NAMALWA (cell line): ENCODE data around the gene KSR1.

Source experiments
- DNase-seq: peaks from one replicate; pipeline ENCODE4 v3.0.0-alpha.2; 2015; ENCODE audit warnings: low spot score

Gene KSR1

DNA sequence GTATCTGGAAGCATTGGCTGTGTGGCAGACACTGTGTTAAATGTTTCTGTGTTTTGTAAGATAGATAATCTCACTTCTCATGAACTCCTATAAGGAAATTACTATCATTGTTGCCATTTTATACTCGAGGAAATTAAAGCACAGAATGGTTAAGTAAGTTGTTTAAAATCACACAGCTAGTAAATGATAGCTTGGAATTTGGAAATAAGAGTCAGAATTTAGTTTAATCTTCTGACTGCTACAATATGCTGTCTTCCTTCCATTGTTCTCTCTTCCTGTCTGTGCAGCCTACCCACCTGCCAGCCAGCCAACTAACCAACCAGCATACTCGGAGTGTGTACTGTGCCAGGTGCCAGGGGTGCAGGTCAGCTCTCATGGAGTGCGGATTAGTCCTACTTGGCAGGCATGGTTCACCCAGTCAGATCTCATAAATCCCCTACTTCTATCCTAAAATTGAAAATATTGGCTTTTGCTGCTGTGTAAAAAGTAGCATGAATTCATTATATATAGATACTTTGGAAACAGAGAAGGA is 94.8 kb downstream of the KSR1 start:
- DNase-seq, result no peak

DNA sequence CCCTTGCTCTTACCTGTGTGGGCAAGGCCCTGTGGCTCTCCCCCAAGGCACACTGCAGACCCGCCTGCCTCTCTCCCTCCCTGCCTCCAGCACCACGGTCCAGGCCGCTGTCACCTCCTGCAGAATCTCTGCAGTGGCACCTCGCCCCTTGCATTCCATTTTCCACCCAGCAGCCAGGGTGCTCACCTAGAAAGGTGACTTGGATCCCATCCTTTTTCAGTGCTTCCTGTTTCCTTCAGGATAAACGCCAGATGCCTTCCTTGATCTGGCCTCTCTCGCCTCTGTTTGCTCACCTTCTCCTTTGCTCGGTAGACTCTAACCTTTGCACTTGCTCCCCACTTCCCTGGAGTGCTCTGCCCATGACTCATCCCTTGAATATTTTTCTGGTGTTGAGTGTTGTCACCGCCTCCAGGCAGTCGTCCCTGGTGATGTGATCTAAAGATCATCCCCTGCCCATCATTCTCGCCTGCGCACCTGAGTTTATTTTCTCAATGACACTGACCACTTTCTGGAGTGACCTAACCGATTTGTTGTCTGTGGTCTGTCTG is 95.5 kb downstream of the KSR1 start:
- DNase-seq, result no peak

DNA sequence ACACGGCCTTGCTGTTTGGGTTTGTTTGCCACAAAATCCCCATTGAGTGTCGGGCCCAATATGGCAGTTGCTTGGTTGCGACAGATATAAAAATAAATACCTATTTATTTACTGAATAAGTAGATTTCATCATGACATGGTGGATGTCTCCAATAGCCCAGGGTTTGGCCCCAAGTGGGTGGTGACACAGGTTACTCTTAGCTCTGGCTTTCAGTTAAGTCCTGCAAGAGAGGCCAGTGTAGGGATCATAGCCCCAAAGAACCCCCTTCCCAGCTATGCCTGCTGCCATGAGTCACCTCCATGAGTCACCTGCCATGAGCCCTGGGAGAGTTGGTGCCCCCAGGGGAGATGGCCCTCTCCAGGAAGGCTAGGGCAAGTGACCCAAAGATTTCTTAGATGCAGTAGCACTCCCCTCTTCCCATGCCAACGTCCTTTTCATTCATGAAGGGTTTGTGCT is 96.1 kb downstream of the KSR1 start:
- DNase-seq, result no peak

DNA sequence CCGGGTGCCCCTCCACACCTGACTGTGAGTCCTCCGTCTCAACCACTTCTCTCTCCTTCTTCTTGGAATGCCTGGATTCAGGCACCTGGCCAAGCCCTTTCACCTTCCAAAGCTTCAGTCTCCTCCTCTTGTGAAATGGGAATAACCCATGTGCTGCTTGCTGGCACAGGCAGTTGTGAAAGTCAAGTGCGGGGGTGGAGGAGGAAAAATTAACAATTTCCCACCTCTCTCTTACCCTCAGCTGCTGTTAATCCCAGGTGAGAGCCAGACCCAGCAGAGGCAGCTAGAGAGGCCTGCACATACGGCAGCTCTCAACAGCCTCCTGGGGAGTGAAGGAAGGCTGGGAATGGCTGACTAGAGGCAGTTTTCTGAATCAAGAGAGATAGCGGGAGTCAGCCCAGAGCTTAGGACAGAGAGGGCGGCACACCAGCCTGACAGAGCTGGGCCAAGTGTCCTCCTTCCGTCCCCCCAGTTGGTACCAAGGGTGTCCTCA is 96.8 kb downstream of the KSR1 start:
- DNase-seq, result no peak

DNA sequence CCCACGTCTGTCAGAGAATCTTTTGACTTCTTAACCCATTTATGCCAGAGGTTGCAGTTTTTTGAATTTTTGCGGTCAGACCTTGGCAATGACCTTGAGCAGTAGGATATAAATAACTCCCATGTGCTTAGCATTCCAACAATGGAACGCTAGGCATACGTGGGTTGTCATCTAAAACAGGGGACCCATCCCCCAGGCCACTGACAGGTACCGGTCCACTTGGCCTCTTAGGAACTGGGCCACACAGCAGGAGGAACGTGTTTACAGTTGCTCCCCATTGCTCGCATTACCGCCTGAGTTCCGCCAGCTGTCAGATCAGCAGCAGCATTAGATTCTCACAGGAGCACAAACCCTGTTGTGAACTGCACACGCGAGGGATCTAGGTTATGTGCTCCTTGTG is 97.9 kb downstream of the KSR1 start:
- no peak for DNase-seq

DNA sequence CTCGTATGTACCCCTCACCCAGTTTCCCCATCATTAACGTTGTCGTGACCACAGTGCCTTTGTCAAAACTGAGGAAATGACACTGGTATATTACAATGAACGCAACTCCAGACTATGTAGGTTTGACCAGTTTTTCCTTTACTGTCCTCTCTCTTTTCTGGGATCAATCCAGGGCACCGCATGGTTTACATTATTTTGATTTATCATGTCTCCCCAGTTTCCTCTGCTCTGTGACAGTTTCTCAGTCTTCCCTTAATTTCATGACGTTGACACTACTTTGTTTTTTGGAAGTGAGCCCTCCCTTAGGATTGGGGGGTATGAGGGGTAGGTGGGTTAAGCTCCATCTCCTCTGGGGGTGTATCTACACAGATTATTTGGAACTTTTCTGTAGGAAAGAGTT is 98.7 kb downstream of the KSR1 start:
- DNase-seq, result no peak

DNA sequence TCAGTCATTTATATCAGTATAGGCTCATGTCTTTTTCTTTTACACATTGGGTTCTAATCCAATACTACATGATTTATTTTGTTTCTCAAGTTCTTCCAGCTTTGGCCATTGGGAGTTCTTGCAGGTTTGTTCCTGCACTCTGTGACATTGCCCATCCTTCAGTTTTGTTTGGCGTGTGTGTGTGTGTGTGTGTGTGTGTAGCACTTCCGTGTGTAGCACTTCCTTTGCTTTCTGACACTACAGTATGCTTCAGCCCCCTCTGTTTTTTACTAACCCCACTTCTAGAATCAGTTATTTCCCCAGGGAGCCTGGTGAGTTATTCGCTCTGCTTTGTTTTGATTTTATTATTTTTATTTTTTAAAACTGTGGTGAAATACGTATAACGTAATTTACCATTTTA is 99.1 kb downstream of the KSR1 start:
- DNase-seq, result no peak

DNA sequence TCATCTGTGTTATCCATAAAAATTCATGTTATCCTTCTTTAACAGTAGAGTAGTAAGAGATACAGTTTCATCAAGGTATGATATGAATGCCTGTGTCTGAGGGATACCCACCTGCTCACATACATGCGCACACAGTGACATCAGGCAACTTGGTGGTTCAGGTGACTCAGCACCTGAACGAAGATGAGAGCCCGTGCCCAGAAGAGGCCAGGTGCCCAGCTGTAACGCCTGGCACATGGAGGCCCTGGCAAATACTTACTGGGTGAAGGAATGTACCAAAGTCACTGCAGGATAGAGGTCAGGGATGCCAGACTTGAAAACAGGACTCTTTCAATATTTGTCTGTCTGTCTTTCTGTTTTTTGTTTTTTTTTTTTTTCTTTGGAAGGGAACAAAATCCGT is 102.1 kb downstream of the KSR1 start:
- DNase-seq, result no peak

DNA sequence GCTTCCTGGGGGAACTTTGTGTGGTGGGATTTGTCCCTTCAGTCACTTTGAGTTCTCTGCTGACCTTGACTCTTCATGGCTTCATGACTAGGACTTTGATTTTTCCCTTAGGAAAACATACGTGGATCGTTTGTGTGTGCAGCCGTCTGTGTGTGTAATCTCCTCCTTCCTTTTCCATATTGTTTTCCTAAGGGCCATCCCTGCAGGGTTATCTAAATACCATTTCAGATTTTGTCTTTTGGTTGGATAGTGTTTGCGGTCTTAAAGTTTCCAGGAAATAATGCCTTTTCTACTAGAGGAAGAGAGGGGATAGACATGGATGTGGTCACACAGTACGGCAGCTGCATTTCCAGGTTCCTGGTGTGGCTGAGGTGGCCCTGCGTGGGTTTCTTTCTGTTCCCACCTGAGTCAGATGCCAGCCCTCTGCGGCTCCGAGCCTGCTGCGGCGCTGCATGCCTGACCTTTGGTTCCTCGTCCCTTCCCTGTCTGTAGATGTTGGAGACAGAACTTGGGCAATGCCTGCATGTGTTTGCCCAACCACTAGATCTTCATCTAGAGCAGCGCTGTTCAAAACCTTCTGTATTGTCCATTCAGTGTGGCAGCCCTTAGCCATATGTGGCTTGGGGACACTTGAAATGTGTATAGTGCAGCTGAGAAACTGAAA is 102.7 kb downstream of the KSR1 start:
- no peak for DNase-seq

DNA sequence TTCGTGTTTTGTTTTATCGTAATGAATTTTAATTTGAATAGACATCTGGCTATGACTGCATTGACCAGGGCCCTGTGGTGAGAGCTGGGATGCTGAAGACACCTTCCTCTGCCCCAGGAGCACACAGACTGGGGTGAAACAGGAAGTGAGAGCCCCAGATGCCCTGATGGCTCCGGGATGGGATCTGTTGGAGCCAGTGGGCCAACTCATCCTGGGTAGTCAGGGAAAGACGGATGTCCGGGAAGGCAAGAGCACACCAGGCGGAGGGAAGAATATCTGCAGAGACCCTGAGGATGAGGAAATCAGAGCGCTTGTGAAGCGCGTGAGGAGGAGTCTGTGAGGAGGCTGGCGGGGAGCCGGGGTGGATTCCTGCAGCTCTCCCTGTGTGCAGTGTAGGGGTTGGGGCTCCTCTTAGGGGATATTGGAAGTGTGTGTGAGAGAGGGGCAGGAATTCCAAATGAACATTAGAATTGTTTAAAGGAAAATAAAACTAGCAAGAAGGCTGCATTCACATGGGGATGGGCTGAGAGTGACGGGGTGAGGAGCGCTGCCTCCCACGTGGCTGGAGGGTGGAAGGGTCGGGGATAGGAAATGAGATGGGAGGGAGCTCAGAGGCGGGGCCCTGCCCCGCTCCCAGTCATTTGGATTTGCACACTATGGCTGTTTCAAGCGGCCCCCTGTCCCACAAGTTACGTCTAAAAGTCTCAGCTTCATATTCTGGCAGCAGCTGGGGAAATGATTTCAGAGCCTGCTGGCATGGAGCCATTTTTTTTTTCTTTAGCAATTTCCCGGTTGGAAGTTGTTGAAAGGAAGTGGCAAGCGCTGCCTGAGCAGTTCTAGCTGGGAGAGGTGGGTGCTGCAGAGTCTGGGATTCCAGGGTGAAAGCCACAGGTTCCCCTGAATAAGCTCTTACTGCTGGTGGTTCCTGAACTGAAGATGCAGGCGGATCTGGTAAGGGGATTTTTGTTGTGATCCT is 103.5 kb downstream of the KSR1 start:
- DNase-seq, result no peak

DNA sequence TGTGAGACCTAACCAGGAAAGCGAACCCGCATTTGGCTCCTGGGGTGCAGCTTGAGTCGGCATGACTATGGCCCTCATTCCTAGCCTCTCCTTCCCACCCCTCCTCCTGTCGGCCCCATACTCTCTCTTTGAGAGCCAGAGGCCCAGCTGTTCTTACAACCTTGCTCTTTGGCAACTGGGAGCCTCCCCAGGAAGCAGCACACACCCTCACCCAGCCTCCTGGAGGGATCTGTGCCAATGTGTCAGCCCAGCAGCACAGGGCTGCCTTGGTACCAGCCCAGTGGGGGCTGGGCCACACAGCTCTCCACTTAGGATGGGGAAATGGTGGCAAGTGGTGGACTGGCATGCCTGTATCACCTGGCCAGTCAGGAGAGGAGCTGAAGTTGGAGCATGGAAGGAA is 104.4 kb downstream of the KSR1 start:
- no peak for DNase-seq

DNA sequence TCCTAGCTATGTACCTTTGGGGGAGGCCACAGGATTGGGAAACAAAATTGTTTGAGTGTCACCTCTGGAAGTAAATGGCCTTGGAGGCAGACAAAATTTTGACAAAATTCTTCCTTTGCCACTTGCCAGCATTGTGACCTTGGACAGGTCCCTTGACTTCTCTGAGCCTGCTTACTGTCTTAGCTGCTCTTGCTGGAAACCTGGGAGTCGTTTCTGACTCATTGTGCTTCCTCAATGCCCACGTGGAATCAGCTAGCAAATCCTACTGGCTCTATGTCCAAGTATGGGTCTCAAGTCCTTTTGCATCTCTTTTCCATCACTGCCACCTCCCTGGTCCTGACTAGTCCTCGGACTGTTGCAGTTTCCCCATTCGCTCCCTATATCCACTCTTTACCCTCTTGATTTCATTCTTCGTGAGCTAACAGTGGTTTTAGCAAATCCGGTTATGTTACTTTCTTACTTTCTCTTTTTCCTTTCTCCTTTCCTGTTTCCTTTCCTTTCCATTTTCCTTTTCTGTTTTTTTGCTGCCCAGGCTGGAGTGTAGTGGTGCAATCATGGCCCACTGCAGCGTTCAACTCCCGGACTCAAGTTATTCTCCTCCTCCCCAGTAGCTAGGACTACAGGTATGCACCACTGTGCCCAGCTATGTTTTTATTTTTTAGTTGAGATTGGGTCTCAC is 106.7 kb downstream of the KSR1 start:
- DNase-seq, result no peak

DNA sequence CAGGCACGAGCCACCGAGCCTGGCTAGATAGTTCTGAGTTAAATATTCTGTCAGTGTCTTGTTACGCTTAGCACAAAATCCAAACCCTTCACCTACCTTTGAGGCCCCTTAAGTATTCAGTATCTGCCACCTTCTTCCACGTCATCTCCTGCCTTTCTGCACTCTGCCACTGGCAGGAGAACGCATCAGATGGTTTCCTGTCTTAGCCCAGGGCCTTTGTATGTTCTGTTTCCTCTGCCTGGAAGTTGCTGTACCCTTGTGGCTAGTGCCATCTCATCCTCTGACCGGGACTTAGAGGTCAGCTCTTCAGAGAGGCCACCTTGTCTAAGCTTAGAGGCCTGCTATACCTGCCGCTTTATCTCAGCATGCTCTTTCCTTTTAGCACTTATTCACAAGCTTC is 107.3 kb downstream of the KSR1 start:
- no peak for DNase-seq

DNA sequence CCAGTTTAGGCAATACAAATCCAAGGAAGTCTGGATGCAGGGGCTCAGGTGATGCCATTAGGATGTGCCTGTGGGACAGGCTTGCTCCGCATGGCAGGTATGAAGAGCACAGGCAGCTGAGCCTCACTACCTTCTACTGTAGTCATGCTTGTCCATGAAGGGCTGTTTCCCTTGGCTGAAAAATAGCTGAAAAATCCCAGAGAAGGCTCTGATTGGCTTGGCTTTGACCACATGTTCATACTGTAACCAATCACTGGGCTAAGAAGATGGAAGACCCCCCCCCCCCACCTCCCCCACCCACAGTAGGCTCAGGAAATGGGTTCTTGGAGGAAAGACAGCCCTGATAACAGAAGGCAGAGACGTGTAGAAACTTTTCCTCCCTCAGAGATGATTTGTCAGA is 108.2 kb downstream of the KSR1 start:
- DNase-seq, result peak; percentile 21

DNA sequence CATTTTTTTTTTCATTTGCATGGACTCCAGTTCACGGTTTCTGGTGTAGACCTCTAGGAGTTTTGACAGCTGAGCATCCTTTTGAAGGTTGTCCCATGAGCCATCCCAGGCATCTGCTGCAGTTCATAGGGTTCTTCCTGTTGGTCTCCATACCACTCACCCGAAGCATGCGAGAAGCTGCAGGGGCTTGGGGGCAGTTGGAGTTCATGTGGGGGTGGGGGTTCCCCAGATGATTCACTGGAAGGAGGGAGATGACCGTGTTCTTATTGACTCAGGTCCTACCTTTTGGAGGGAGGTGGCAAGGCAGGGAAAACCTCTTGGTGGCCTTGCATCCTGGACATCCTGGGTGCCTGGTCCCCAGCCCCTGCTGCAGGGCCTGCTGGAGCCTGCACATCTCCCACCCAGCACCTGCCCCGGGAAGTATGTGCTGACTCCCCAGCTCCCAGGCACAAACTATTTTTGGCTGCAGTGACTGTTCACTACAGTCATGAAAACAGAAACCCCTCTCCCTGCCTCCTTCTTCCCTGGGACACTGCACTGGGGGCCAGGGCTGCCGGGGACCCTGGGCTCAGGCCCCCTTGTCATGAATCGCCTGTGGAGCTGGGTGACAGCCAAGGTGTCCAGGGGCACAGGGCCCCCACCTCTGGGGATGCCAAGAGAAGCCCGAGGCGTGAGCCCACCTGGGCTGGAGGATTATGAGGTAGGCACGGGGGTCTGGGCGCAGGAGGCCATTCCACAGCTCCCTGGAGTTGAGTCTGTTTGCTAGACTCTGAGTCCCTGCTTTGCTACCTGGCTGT is 109.8 kb downstream of the KSR1 start:
- no peak for DNase-seq

DNA sequence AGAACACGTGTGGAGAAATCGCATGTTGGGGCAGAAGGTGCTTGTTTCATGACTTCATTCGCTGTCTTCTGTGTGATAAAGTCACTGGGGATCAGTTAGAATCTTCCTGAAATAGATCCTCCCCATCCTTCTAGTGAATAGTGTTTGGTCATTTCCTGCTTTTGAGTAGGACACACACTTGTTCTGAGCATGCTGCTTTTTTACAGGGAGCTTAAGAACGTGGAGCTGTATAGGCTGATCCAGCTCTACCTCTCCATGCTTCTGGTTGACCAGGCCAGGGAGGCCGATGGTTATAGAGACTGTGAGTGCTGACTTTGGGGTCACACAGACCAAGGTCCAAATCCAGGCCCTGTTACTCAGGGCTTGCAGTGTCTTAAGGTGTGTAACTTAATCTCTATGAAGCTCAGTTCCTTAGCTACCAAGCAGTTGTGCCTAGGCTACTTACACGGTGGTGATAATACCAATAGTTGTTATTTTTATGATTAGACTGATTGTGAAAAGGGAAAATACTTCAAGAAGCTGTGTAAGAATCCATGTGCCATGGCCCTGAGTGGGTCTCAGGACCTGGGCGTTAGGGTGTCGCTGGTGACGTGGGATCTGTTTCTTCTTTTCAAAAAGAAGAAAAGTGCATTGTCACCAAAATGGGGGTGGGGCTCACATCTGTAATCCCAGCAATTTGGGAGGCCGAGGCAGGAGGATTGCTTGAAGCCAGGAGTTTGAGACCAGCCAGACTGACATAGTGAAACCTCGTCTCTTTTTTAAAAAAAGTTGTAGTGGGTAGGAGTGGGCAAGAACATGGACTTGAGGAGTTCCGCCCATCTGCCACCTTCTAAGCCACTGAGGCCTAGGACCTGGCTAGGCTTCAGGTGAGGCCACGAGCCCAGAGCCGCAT is 110.7 kb downstream of the KSR1 start:
- no peak for DNase-seq

DNA sequence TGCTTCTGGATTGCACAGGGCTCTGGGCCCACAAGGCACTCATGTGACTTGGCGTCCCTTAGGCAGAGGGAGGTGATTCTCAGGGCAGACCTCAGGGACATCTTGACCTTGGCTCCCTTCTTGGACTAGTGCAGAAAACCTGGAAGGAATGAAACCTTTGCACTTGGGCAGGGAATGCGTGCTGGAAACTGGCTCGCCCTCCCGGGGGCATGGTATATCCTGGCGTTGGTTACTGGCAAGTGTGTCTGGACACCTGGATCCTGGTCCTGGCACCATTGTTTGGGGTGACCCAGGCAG is 111.3 kb downstream of the KSR1 start:
- DNase-seq, result no peak

DNA sequence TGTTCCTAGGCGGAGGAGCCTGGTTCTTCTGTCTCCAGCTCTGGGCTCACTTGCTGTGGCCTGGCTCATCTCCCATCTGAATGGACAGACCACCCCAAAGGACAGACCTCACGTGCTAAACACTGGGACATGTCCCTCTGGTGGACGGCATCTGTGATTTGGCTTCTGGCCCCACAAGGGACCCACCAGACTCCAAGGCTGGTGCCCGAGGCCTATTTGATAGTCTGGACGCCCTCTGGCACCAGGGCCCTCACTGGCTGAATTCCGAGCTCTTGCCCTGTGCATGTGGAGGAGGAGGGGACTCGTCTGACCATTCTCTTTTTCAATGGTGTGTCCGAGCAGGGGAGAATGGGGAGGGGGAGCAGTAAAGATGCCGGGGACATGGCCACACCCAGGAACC is 112.0 kb downstream of the KSR1 start:
- no peak for DNase-seq

DNA sequence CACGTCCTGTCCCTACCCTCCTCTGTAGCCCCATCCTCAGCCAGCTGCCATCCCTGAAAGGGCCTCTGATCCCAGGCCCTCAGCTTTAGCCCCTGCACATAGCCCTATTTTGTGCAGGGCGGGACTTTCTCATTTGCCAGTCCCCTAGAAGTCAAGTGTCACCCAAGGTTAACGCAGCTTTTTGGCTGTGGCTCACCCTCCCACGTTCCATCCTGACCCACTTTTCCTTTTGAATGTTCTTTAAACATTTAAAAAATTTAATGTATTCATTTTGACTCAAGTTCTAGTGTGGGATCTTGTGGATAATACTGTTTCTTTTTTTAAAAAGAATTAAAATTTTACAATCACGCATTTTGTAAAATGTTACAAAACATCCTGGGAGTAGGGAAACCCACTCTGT is 112.6 kb downstream of the KSR1 start:
- DNase-seq, result no peak

DNA sequence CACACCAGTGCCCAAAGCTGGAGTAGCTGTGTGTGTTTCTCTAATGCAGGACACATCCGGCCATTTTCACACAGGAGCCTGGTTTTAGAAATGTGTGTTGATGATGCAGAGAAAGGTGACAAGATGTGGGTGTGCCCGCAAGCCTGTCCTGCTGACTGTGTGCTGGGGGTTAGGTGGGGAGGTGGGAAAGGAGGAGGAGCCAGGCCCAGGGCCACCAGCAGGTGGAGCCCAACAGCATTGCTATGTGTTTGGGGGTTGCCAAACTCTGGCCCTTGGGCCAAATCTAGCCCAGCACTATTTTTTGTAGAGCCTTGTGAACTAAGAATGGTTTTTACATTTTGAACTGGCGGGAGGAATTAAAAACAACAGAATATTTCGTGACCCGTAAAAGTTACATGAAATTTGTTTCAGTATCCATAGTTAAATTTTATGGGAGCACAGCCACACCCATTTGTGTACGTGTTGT is 113.0 kb downstream of the KSR1 start:
- DNase-seq, result peak; percentile 68
